HT1080 (cell line): ENCODE results near the gene FDXR. TPM values are rescaled to one million over a fixed set of nuclear protein-coding genes. Genes with fewer than 3 reads are reported as not detected.

Experiments used
- DNase-seq: peaks from one replicate; pipeline ENCODE4 v3.0.0-alpha.2; 2015; ENCODE audit warnings: low read depth
- total RNA-seq: library from RNA; depleted of rRNA; stranded (reverse); fragments of >200 nt; shearing (Covaris generic); gene quantifications from 2 replicates; pipeline ENCODE4 v1.2.3, GENCODE V29; 2014

The FDXR gene
- total RNA-seq, 1 experiment from 2014 or later: 48.7 TPM

DNA sequence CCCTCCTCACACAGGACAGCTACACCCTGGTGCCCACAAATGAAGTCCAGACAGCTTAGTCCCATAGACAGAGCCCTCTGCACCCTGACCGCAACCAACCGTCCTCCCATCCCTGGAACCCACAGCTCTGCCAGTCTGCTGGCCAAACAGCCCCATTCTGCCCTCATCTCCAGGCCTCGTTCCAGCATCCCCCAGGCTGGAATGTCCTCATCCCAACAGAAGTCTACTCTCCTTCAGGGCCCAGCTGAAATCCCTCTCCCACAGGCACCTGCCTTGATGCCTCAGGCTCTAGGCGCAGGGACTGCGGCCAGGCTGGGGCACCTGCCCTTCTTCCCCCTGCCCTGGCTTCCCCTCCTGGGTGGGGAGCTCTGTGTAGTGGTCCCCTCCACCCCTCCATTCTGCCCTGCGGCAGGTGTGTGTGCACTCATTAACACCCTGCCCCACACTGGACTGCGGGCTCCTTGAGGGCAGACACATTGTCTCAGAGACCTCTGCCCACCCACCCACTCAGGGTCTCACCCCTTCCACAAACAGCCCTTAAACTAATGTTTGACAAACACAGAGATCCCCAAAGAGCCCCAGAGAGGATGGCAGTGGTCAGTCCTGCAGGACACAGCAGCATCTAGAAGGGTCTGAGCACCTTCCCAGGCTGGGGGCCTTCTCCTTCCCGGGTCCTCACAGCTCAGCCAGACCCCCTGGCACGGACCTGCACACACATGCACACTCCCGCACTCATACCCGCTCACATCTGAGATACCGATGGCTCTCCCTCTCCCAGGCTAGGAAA, 13.9 kb downstream of the FDXR start:
- DNase-seq: no peak

DNA sequence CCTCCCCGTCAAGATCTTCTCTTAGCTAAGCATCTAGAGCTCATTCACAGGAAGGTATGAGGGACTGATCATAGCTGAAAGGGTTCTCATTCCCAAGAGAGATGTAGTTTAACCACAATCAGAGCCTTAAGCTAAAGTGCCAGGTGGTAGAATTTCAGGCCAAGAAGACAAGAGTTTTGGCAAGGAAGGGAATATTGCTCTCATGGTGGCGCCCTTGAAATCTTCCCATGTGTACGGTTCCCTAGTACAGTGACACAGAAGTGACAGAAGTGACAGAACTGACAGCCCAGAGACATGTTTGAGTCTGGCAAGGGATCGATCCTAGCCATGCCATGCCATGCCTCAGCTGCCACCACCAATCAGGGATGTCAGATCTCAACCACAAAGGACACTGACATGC, 15.6 kb downstream of the FDXR start:
- no peak for DNase-seq

DNA sequence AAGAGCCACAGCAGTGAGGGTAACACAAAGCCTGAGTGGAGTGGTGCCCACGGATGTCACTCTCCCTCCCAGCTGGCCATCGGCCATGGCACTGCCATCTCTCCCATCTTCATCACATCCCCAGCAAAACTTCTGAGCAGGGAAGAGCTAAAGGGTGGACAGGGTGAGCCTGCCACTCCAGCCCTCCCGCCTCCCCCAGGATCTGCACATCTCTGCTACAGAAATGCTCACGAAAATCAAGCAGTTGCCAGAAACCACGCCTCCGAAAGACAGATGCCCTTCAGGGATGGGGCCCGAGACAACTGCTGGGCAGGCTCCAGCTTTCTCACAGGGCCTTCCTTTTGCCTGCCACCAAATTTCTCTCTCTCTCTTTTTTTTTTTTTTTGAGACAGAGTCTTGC, 16.7 kb downstream of the FDXR start:
- no peak for DNase-seq

DNA sequence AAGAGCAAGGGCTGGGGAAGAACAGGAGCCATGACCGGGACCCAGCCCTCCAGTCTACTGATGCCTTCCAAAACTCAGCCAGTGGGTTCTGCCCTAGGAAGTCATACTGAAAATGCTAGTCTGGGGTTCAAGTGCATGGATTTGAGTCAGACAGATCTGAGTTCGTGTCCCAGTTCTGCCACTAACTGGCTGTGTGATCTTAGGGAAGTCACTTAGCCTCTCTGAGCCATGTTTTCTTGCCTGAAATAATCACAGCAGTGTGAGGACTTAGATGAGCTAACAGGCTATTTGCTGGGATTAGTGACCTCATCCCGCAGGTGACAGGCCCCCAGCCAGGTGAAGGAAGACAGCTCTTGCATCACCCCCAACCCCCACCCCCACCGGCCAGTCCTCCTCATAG, 17.5 kb downstream of the FDXR start:
- no peak for DNase-seq

DNA sequence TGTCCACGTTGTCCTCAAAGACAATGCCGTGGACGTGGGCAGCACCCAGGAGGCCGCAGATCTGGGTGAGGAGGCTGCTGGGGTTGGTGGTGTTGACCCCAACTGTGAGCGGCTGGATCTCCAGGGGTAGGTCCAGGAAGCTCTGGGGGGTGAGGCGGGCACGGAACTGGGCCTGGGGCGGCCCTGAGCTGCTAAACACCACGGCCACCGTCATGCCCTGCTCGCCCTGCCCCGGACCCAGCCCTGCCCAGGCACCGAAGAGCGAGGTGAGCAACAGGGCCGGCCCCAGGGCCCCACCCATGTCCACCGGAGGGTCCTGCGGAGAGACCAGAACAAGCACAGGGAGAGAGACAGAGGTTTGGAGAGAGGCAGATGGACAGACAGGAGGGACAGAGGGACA, 18.0 kb downstream of the FDXR start:
- no peak for DNase-seq

DNA sequence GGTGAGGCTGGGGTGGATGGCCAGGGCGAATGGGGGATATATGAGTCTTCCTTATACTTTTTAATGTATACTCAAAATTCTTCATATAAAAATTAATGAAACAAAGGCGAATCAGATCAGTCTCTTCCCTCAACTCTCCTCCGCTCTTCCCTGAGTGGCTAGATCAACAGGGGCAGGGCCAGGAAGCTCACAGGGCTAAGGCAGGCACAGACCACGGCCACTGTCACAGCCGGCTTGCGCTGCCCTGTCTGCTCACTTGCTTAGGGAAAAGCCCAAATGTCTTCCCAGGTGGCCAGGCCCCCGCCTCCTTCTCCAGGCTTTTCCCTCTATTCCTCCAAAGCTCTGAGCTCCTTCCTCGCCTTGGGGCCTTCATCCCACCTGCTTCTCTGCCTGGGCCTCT, 19.1 kb downstream of the FDXR start:
- no peak for DNase-seq

DNA sequence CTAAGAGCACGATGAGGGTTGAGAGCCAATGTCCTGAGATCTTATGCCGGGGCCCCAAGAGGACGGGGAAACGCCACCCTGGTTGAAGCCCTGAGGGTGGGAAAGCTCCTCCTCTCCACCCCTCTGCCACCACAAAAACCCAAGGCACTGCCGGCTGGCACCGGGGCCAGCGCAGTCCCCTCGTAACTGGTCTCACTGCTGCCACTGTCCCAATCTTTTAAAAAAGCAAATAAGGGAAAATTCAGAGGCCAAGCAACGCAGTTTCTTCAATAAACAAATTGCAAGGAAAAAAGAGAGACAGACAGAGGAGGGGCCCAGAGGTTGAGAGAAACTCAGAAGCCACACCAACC, 19.8 kb downstream of the FDXR start:
- no peak for DNase-seq

DNA sequence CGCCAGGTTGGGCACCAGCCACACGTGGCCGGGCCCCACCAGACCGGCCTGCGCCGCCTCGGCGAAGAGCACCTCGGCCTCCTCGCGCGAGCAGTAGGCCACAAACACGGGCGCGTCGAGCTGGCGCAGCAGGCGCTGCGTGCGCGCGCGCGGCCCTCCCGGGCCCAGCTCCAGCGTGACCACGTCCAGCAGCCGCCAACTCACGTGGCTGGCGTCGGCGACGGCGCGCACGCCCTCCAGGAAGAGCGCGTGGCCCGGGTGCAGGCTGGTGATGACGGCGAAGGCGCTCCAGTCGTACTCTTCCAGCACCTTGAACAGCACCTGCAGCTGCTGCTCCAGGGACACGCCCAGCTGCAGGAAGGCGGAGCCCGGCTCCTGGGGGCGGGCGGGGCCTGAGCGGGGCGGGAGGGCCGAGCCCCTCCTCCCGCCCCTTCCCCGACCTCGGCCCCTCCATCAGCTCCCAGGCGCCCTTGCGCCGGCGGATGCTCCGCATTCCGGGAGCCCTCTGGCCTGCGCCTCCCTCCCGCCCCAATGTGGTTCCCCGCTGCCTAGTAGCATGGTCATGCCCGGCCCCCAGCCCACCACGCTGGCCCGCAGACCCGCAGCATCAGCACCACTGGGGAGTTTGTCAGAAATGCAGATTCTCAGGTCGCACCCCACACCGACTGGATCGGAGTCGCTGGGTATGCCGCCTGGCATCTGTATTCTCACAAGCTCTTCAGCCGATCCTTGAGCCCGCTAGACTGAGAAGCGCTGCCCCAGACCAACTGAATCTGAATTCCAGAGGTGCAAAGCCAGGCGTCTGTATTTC, 20.4 kb downstream of the FDXR start:
- DNase-seq: no peak

DNA sequence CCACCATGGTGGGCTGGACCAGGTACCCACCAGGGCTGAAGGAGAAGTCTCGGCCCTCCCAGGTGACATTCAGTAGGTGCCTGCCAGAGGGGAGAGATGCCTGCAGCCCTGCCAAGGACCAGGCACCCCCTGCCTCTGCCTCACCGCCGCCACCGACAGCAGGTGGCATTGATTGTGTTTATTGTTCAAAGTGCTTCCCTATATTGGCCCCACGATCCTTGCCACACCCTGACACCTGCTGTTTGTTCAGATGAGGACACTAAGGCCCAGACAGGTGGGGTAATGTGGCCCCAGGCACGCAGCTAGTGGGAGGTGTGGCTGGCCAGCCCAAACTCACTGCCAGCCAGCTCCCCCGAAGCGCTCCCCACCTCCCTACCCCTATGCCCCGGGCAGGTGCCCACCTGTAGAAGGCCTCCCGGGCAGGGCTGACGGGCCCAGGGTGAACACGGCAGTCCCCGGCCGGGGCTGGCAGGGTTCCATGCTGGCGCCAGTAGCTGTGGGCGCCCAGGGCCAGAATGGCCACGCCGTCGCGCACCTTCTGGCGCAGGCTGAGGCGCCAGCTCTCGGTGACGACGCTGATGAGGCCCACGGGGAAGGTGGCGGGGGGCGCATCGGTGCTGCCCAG, 21.1 kb downstream of the FDXR start:
- DNase-seq: no peak

DNA sequence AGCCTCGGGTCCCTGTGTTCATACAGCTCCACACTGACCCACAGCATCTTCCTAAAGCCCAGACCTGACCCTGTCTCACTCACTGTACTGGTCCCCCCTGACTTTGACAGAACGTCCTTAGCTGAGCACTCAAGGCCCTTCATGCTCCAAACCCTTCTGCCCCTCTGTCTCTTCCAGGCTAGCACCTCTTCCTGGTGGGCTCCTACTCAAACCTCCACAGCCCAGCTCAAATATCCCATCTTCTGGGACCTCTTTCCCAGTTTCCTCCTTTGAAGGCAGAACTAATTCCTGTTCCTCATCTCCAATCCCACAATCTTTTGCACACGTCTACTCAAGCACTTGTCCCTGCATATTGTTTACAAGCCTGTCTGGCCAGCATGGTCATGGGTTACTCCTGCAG, 21.9 kb downstream of the FDXR start:
- DNase-seq: no peak

DNA sequence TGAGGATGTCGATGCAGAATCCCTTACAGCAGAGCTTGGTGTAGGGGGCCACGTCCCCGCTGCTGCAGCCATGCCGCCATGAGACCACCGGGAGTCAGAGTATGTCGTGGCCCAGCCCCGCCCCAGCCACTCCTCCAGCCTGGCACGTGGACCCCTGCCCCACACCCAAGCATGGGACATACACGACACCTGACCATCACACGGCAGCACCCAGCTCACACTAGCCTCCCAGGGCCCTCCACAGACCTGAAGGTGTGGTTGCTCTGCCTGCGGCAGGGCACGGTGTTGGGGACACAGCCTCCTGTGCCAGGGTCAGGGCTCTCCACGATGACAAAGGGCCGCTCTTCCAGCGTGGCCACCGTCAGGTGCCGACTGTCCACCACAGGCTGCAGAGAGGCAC, 22.5 kb downstream of the FDXR start:
- DNase-seq: no peak

DNA sequence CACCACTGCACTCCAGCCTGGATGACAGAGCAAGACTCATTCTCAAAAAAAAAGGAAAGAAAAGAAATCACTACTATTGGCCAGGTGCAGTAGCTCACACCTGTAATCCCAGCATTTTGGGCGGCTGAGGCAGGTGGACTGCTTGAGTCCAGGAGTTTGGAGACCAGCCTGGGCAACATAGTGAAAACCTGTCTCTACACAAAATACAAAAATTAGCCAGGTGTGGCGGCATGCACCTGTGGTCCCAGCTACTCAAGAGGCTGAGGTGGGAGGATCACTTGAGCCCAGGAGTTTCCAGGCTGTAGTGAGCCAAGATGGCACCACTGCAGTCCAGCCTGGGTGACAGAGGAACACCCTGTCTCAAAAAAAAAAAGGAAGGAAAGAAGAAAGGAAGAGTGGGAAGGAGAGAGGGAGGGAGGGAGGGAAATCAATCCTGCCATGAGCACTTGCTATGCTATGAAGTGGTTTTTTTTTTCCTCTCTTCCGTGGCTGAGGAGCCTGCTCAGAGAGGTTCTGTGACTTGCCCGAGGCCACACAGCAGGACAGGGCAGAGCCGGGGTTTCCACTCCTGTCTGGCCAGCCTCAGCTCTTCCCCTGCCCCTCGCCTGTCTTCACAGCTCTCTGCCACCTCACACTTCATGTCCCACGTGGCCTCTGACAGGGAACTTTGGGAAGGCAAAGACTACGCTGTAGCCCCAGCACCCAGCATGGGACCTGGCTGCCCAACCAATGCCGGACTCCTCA, 24.0 kb downstream of the FDXR start:
- DNase-seq: no peak

DNA sequence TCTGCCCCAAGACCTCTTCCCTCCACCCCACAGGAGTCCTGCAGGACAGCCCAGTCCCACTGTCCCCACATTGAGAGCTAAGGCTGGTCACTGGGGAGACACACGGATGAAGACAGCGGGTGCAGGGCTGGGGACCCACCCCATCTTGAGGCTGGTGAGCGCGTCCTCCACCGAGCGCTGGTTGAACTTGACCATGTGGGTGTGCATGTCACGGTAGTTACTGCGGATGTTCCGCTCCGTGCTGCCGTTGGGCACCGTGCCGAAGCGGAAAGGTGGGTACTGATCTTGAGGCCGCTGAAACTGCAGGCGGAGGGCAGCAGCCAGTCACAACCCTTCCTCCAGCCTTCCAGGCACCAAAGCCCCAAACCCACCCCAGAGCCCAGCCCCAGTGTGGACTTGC, 26.2 kb downstream of the FDXR start:
- DNase-seq: no peak

DNA sequence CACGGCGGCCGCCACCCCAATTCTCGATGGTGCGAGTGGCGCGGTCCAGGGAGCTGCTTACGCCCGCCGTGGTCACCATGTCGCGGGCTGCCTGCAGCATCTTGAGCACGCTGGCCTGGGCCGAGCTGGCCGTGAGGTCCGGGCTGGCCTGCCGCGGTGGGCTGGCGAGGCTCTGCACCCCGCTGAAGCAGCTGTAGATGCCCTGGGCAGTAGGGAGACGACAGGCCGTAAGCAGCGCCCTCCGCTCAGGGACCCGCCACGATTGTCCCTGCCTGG, 29.5 kb downstream of the FDXR start:
- no peak for DNase-seq

DNA sequence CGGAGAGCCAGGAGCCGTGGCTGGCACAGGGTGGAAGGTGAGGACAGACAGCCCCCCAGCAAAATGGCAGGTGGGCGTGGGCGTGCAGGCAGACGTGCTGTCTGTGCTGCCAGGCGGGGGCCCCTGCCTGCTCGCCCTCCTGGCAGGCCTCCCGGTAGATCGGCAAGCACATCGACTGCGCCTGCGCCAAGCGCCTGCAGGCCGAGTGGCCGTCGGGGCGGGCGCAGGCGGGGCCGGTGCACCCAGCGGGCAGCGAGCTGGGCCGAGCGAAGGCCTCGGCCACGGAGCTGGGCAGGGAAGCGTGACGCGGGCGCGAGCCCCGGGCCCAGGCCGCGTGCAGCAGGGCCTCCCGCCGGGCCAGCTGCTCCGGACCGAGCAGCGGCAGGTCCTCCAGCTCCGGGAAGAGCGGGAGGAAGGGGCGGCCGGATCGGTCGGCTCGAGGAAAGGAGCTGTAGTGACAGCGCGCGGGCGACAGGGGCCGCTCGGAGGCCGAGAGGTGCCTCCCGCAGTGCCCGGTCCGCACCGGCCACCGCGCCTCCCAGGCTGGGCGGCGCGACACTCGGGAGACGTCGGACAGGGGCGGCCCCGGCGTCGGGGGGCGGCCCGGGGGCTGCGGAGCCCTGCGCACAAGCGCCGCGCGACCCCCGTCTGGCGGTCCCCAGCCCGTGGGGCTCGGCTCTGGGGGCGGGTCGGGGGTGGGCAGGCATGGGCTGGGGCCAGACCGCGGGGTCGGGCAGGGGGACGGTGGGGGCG, 30.0 kb downstream of the FDXR start:
- no peak for DNase-seq

DNA sequence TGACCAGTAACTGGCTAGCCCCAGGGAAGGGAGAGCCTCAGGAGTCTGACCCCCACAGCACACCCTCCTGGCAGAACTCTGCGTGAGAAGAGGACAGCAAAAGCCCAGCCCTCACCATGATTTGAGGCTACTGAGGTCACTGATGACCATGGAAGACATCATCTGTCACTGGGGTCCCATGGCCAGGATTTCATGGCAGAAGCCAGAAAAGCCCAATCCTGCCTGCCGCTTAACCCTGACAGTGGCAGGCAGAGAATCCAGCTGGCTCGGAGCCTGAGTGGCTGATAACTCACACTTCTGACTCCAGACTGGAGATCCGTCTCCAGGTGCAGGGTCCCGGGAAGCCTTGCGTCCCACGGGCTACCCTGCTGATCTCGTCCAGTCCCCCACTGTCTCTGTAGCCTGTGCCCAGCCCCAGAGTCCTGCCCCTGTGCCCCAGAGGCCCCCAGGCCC, 30.6 kb downstream of the FDXR start:
- DNase-seq: no peak

DNA sequence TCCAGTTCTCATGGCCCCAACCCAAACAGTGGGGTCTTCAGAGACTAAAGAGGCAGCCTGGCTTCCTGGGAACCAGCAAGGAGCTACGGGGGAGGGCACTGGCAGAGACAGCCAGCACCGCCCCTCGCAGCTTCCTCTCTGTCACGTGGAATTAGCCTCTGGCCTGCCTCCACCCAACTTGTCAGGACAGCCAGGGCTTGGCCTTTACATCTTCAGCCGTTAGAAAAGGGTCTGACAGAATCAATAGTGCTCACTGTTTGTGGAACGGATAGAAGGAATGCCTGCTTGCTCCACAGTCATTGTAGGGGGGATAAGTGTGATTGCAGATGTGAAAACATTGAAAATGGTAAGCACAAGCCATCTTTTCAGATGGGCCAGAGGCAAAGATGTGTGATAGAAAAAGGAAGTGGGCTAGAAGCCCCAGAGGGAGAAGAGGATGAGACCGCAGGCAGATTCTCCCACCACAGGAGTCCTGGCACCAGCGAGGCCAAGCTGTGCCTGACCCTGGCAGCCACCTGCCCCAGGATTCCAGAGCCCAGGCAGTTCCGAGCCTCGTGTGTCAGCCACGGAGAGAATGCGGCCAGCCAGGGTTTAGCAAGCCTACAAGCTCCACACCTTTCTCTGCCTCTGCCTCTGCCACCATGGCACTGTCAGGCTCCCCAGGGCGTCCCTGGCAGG, 31.7 kb downstream of the FDXR start:
- DNase-seq: no peak

DNA sequence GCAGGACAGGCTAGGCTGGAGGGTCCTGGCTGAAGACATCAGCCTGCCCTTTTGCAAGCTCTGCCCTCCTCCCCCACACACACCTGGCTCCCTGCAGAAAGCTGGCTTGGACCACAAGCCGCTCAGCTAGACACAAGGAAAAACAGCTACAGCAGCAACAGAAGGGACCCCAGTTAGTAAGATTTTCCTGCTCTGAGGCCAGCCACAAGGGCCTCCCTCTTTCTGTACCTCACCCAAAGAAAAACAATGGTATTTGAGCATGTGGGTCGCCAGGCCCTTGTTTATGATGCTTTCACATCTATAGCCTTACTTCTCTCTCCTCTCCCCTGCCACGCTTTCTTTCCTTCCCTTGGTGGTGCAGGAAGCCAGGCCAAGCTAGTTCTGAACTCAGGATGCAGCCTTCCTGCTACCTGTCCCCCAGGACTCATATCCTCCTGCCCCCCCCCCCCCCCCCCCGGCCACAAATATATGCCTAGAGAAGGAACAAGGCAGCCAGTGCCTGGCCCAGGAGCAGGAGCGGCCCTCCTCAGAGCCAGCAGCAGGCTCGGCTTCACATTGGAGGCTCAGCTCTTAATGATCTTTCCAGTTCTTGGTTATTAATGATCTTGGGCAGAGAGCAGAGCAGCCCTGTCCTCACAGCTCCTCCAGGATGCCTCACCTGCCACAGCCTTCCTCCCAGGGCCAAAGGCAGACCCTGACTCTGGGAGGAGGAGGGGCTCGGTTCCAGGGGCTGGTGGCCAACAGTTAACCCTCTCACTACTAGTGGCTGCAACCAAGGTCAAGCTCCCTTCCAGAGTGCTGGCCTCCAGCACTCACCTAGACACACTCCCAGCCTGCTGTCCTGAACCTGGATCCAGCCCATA, 32.6 kb downstream of the FDXR start:
- DNase-seq: no peak

DNA sequence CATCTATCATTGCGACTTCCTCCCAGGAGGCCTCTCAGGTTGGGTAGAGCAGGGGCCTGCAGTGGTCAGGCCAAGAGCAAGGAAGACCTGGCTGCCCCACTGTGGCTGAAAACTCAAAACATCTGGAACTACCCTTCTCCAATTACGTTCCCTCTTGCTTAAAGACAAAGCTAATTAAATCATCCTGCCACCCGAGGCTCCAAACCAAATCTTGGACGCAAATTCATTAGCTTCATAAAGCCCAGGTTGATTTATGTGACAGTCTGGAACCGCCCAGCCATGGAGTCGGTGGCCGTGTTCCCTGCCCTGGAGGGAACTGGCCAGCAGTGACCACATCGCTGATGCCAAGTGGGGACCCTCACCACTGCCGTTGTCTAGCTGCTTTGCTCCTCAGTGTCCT, 34.5 kb downstream of the FDXR start:
- no peak for DNase-seq
